DND-41 (cell line): ENCODE measurements around the gene FAM168B.

Experiments
- CTCF ChIP-seq: IDR thresholded peaks from 2 replicates; pipeline ENCODE4 v1.5.1; 2012; ENCODE audit warnings: borderline replicate concordance, low read length, moderate library complexity, mild to moderate bottlenecking; ENCODE audit not compliant: poor library complexity, severe bottlenecking; ENCODE audit errors: extremely low read depth
- EZH2 ChIP-seq: IDR thresholded peaks from 3 replicates; pipeline ENCODE4 v1.6.1; 2012; ENCODE audit warnings: borderline replicate concordance, low read depth, mild to moderate bottlenecking, moderate library complexity, low read length, inconsistent platforms; ENCODE audit not compliant: severe bottlenecking

DNA sequence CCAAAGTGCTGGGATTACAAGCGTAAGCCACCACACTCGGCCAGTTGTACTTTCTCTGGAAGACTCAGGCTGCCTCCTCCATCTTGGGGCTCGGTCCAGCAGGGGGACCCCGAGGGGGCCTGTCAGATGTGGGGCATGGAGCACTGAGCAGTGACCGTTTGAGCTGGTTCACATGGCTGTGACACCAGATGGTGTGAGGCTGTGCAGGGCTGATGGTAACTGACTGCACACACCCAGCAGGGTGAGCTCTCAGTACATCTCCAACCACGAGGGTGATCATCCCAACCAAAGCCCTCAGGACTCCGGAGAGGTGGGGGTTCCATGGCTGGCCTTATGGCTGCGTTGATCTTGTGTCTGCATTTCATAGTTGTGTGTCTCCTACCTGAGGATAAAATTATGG, 63.4 kb downstream of the FAM168B start:
- TF ChIP-seq CTCF (no peak), EZH2 (no peak)
